ENCODE results near the gene RIPOR3.
"Not testable (repeated sequence)": the region's sequence is repeated elsewhere in the genome, so short reads cannot be mapped to it uniquely, and the experiment has no call there.

The RIPOR3 gene

GRCh38 chr20:50673466-50674137 lies 17.7 kb downstream of the RIPOR3 start:
- no peak for FAIRE-seq

GRCh38 chr20:50673146-50673465 lies 18.2 kb downstream of the RIPOR3 start:
- FAIRE-seq (no peak), DNase-seq (ENCODE audit: insufficient read length, low spot score) (no peak)
- TF ChIP-seq, protein P1, sequence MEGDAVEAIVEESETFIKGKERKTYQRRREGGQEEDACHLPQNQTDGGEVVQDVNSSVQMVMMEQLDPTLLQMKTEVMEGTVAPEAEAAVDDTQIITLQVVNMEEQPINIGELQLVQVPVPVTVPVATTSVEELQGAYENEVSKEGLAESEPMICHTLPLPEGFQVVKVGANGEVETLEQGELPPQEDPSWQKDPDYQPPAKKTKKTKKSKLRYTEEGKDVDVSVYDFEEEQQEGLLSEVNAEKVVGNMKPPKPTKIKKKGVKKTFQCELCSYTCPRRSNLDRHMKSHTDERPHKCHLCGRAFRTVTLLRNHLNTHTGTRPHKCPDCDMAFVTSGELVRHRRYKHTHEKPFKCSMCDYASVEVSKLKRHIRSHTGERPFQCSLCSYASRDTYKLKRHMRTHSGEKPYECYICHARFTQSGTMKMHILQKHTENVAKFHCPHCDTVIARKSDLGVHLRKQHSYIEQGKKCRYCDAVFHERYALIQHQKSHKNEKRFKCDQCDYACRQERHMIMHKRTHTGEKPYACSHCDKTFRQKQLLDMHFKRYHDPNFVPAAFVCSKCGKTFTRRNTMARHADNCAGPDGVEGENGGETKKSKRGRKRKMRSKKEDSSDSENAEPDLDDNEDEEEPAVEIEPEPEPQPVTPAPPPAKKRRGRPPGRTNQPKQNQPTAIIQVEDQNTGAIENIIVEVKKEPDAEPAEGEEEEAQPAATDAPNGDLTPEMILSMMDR (IDR thresholded peaks at IDR 0.05; ENCODE audit: insufficient read depth, missing control alignments) = no peak

More at GRCh38 chr20:50673466-50674137, 17.7 kb downstream of the RIPOR3 start:
- TF ChIP-seq, protein P1 (IDR thresholded peaks at IDR 0.05; ENCODE audit: insufficient read depth, missing control alignments) = no peak
- no peak for DNase-seq (ENCODE audit: insufficient read length, low spot score)

GRCh38 chr20:50672400-50673145 lies 18.8 kb downstream of the RIPOR3 start:
- TF ChIP-seq, protein P1 (IDR thresholded peaks at IDR 0.05; ENCODE audit: insufficient read depth, missing control alignments) = no peak
- FAIRE-seq (no peak), DNase-seq (ENCODE audit: insufficient read length, low spot score) (no peak)

- DNase-seq (ENCODE audit: insufficient read length, low spot score) = no peak
- TF ChIP-seq, protein P1 (IDR thresholded peaks at IDR 0.05; ENCODE audit: insufficient read depth, missing control alignments) = no peak
- no peak for FAIRE-seq
Observed at GRCh38 chr20:50671626-50672025, 19.7 kb downstream of the RIPOR3 start.

DNA sequence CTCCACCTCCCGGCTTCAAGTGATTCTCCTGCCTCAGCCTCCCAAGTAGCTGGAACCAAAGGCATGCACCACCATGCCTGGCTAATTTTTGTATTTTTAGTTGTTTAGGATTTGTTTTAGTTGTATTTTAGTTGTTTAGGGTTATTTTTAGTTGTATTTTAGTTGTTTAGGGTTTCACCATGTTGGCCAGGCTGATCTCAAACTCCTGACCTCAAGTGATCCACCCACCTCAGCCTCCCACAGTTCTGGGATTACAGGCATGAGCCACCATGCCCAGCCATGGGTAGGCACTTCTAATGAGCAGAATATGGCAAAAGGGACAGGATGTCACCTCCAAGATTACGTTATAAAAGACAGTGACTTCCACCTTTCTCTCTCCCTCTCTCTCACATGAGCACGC lies 20.3 kb downstream of the RIPOR3 start:
- FAIRE-seq; DNase-seq (ENCODE audit: insufficient read length, low spot score): not testable (repeated sequence)

- TF ChIP-seq, protein P1 (IDR thresholded peaks at IDR 0.05; ENCODE audit: insufficient read depth, missing control alignments) = no peak
- FAIRE-seq = no peak
- DNase-seq (ENCODE audit: insufficient read length, low spot score) = no peak
Observed at GRCh38 chr20:50670126-50670862, 21.0 kb downstream of the RIPOR3 start.

- no peak for DNase-seq (ENCODE audit: insufficient read length, low spot score)
- no peak for FAIRE-seq
- TF ChIP-seq, protein P1 (IDR thresholded peaks at IDR 0.05; ENCODE audit: insufficient read depth, missing control alignments) = no peak
Observed at GRCh38 chr20:50668798-50669197, 22.5 kb downstream of the RIPOR3 start.
